HCT116 (cell line): Measurements from ENCODE around the gene ORM1. TPM values are rescaled to one million over a fixed set of nuclear protein-coding genes. Genes with fewer than 3 reads are reported as not detected.

Experiments
- ATAC-seq: fragments of 200-7000 bp; cut with Tn5 transposase; 2 replicates; pipeline ENCODE4 v1.9.1; 2020; ENCODE audit warnings: mild to moderate bottlenecking, moderate library complexity
- BruUV-seq: library from RNA; stranded (reverse); fragments of 400-500 nt; replicated peaks from 2 replicates; lab custom pipeline; 2021; lab: Mats Ljungman, UMichigan
- CTCF ChIA-PET: fragments of 300-600 bp; sonication (Branson Sonifier 250); formaldehyde crosslinking; loops from one replicate; lab custom pipeline; 2021; ENCODE audit warnings: antibody characterized with exemption; lab: Charles Lee
- POLR2A ChIA-PET: fragments of 300-600, 350-600 bp; sonication (Branson Sonifier 250); formaldehyde crosslinking; loops from one replicate; lab custom pipeline; 2021; ENCODE audit warnings: antibody characterized with exemption; lab: Charles Lee
- RAD21 ChIA-PET, 2 experiments: fragments of 300-600 bp; sonication (Branson Sonifier 250); formaldehyde crosslinking; loops; one replicate each; lab custom pipeline; 2023; ENCODE audit warnings: low total read pairs in 2 of 2; ENCODE audit not compliant: uncharacterized antibody in 2 of 2, unreplicated experiment in 2 of 2, low non-redundant PET in 1 of 2; lab: Charles Lee
- DNase-seq: peaks from one replicate; pipeline ENCODE4 v3.0.0-alpha.2; 2010; ENCODE audit warnings: low read depth, low spot score
- H2AFZ ChIP-seq: fragments of 200-600 bp; shearing (Covaris generic), sonication (generic); 2 replicates; pipeline ENCODE4 v1.6.1; 2017; ENCODE audit warnings: low read depth, mixed run types, mixed read lengths, antibody characterized with exemption, low read length; ENCODE audit not compliant: poor library complexity, severe bottlenecking
- H3K27ac ChIP-seq: 2 replicates; pipeline ENCODE4 v1.5.1; 2012; ENCODE audit warnings: low read depth, low read length
- H3K27me3 ChIP-seq: fragments of 200-600 bp; sonication (generic); 2 replicates; pipeline ENCODE4 v1.6.1; 2016; ENCODE audit warnings: mixed run types, low read length, mixed read lengths; ENCODE audit not compliant: insufficient read depth
- H3K36me3 ChIP-seq, 2 experiments: fragments of 200-500 bp in 1 of 2; fragments of 200-600 bp in 1 of 2; sonication (Bioruptor generic) in 1 of 2; sonication (generic) in 1 of 2; 2 replicates each; pipeline versions ENCODE4 v1.5.1 to v1.6.1; 2014 to 2016; ENCODE audit warnings: low read length in 2 of 2, inconsistent platforms in 1 of 2, mixed read lengths in 1 of 2, mixed run types in 1 of 2; ENCODE audit not compliant: insufficient read depth in 2 of 2, control insufficient read depth in 1 of 2
- H3K4me1 ChIP-seq, 2 experiments: fragments of 200-600 bp in 1 of 2; sonication (generic) in 1 of 2; 2 replicates each; pipeline versions ENCODE4 v1.5.1 to v1.6.1; 2012 to 2017; ENCODE audit warnings: low read length in 2 of 2, inconsistent platforms in 1 of 2, mild to moderate bottlenecking in 1 of 2, mixed read lengths in 1 of 2, mixed run types in 1 of 2, moderate library complexity in 1 of 2; ENCODE audit not compliant: insufficient read depth in 2 of 2, control insufficient read depth in 1 of 2
- H3K4me2 ChIP-seq: fragments of 200-600 bp; sonication (generic); 2 replicates; pipeline ENCODE4 v1.6.1; 2017; ENCODE audit warnings: mixed run types, low read length, mixed read lengths
- H3K4me3 ChIP-seq, 2 experiments: fragments of 200-600 bp in 1 of 2; sonication (generic) in 1 of 2; replicated peaks in 1 of 2; 2 replicates each; pipeline ENCODE4 v1.5.1; 2011 to 2016; ENCODE audit warnings: low read length in 2 of 2, control low read depth in 1 of 2, low read depth in 1 of 2, mild to moderate bottlenecking in 1 of 2, mixed read lengths in 1 of 2, mixed run types in 1 of 2
- H3K79me2 ChIP-seq: fragments of 200-600 bp; sonication (generic); 2 replicates; pipeline ENCODE4 v1.6.1; 2017; ENCODE audit warnings: mild to moderate bottlenecking, mixed run types, low read length, moderate library complexity, mixed read lengths; ENCODE audit not compliant: insufficient read depth
- H3K9ac ChIP-seq: fragments of 200-600 bp; sonication (generic); 2 replicates; pipeline ENCODE4 v1.6.1; 2016; ENCODE audit warnings: low read length, mixed read lengths
- H3K9me2 ChIP-seq: fragments of 200-600 bp; sonication (generic), shearing (Covaris generic); 2 replicates; pipeline ENCODE4 v1.6.1; 2017; ENCODE audit warnings: mixed run types, mild to moderate bottlenecking, moderate library complexity; ENCODE audit not compliant: insufficient read depth
- H3K9me3 ChIP-seq, 2 experiments: fragments of 200-500 bp in 1 of 2; fragments of 200-600 bp in 1 of 2; sonication (Bioruptor generic) in 1 of 2; sonication (generic) in 1 of 2; 2 replicates each; pipeline ENCODE4 v1.6.1; 2014 to 2017; ENCODE audit warnings: low read length in 2 of 2, mixed read lengths in 2 of 2, inconsistent platforms in 1 of 2, low read depth in 1 of 2, mild to moderate bottlenecking in 1 of 2, mixed run types in 1 of 2, moderate library complexity in 1 of 2; ENCODE audit not compliant: control insufficient read depth in 1 of 2, insufficient read depth in 1 of 2
- H4K20me1 ChIP-seq: fragments of 200-600 bp; sonication (generic), shearing (Covaris generic); 2 replicates; pipeline ENCODE4 v1.6.1; 2017; ENCODE audit warnings: mixed run types, mild to moderate bottlenecking, moderate library complexity; ENCODE audit not compliant: insufficient read depth
- ATF3 ChIP-seq: IDR thresholded peaks from 2 replicates; pipeline ENCODE4 v1.6.1; 2012
- CBX3 ChIP-seq: IDR thresholded peaks from 2 replicates; pipeline ENCODE4 v1.6.1; 2012; ENCODE audit warnings: low read depth
- CTCF ChIP-seq, 3 experiments: fragments of 200-600 bp in 1 of 3; sonication (generic) in 1 of 3; IDR thresholded peaks in 2 of 3; conservative IDR thresholded peaks in 1 of 3; 2 replicates each; pipeline ENCODE4 v1.5.1; 2012 to 2017; ENCODE audit warnings: low read depth in 2 of 3, low read length in 2 of 3, antibody characterized with exemption in 1 of 3, borderline replicate concordance in 1 of 3, control low read depth in 1 of 3, mild to moderate bottlenecking in 1 of 3, mixed read lengths in 1 of 3, mixed run types in 1 of 3, moderate library complexity in 1 of 3; ENCODE audit not compliant: insufficient read depth in 1 of 3
- ELF1 ChIP-seq: IDR thresholded peaks from 2 replicates; pipeline ENCODE4 v1.6.1; 2012; ENCODE audit warnings: low read depth, borderline replicate concordance
- FOSL1 ChIP-seq: IDR thresholded peaks from 2 replicates; pipeline ENCODE4 v1.6.1; 2012; ENCODE audit warnings: low read depth
- JUND ChIP-seq: IDR thresholded peaks from 2 replicates; pipeline ENCODE4 v1.6.1; 2012
- RAD21 ChIP-seq: IDR thresholded peaks from 2 replicates; pipeline ENCODE4 v1.6.1; 2012; ENCODE audit warnings: low read depth, mild to moderate bottlenecking
- SIN3A ChIP-seq: IDR thresholded peaks from 2 replicates; pipeline ENCODE4 v1.6.1; 2012; ENCODE audit warnings: low read depth
- SP1 ChIP-seq: IDR thresholded peaks from 2 replicates; pipeline ENCODE4 v1.6.1; 2012; ENCODE audit warnings: low read depth
- SRF ChIP-seq: IDR thresholded peaks from 2 replicates; pipeline ENCODE4 v1.6.1; 2012; ENCODE audit warnings: low read depth
- YY1 ChIP-seq: IDR thresholded peaks from 2 replicates; pipeline ENCODE4 v1.6.1; 2011; ENCODE audit warnings: low read length, low read depth, moderate library complexity, mild to moderate bottlenecking; ENCODE audit not compliant: insufficient replicate concordance; ENCODE audit errors: extremely low read depth
- intact Hi-C: fragments of 100-400 bp; cut with micrococcal nuclease; formaldehyde crosslinking; loops from 2 replicates; pipeline ENCODE4 v1.10.0; 2022
- total RNA-seq: library from RNA; stranded (reverse); gene quantifications from one replicate; pipeline ENCODE4 v1.2.1, GENCODE V29; 2021; ENCODE audit not compliant: unreplicated experiment
- TF ChIP-seq, protein P1 (sequence below): IDR thresholded peaks from 2 replicates; pipeline ENCODE4 v1.6.1; 2012; ENCODE audit warnings: low read depth
- TF ChIP-seq, protein P2 (sequence below): IDR thresholded peaks from 2 replicates; pipeline ENCODE4 v1.6.1; 2011; ENCODE audit warnings: mild to moderate bottlenecking, low read length, moderate library complexity; ENCODE audit not compliant: insufficient replicate concordance; ENCODE audit errors: extremely low read depth

ORM1 gene
- total RNA-seq, 1 experiment from 2014 or later, result 5.6 TPM

GRCh38 chr9:114303571-114303970 is 19.3 kb upstream of the ORM1 start:
- Histone ChIP-seq H3K79me2 (no peaks in the 10 kb centered on the region), H4K20me1 (no peaks in the 10 kb centered on the region), H3K4me3 (no peak overlapping the region), H3K9me3 (no peaks in the 10 kb centered on the region), H3K9me2 (no peaks in the 10 kb centered on the region), H3K9ac (no peak overlapping the region), H3K27ac (no peak overlapping the region), H3K36me3 (no peaks in the 10 kb centered on the region), H3K27me3 (no peaks in the 10 kb centered on the region), H3K4me1 (peaks cover 0 to 3% of the 10 kb centered on the region in 2 experiments; a peak in 1 of 4 replicates), H2AFZ (no peak overlapping the region)
- ChIA-PET CTCF (interaction anchor here (1.4 kb wide), 1 partner anchor 221 kb away, joined by 5 read pairs; no protein-coding TSS in a partner anchor), POLR2A (no interaction called here), RAD21 (interaction anchor here in 1 of 2 experiments (1.0 kb wide), 1 partner anchor 196 kb away, joined by 3 read pairs; no protein-coding TSS in a partner anchor)
- no TSS peak for BruUV-seq
- DNase-seq (no peak), ATAC-seq (no peak)
- intact Hi-C loops, result no loop called here
- TF ChIP-seq YY1 (no peak), JUND (no peak), ELF1 (no peak), FOSL1 (no peak)
- TF ChIP-seq, all 23 proteins: peak for 0
- H3K4me2 ChIP-seq, result no peak overlapping the region

DNA sequence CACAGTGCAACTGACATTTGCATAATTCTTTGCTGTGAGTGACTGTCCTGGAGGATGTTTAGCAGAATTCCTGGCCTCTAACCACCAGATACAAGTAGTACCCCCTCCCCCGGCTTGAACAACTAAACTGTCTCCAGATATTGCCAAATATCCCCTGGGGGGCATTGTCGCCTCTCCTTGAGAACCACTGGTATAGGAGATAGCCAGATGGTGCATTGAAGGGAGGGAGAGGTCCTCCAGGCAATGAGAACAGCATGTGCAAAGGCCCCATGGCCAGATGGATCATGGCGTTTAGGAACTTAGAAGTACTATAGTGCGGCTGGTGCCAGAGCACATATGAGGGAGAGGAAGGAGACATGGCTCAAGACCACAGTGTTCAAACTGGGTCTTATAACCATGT is 18.9 kb upstream of the ORM1 start:
- Histone ChIP-seq H3K4me2 (no peak overlapping the region), H3K9me3 (no peaks in the 10 kb centered on the region), H3K9ac (no peak overlapping the region), H4K20me1 (no peaks in the 10 kb centered on the region), H3K4me3 (no peak overlapping the region), H3K4me1 (peaks cover 0 to 3% of the 10 kb centered on the region in 2 experiments; a peak in 1 of 4 replicates), H3K79me2 (no peaks in the 10 kb centered on the region), H2AFZ (no peak overlapping the region), H3K27me3 (no peaks in the 10 kb centered on the region), H3K9me2 (no peaks in the 10 kb centered on the region), H3K36me3 (no peaks in the 10 kb centered on the region), H3K27ac (no peak overlapping the region)
- intact Hi-C loops, result no loop called here
- CTCF ChIA-PET, result interaction anchor here (0.9 to 1.2 kb wide), 2 partner anchors 9 to 220 kb away, joined by 3 read pairs; no protein-coding TSS in a partner anchor
- no peak for ATAC-seq
- RAD21 ChIA-PET, result interaction anchor here in 1 of 2 experiments (1.0 kb wide), 1 partner anchor 196 kb away, joined by 3 read pairs; no protein-coding TSS in a partner anchor
- BruUV-seq, result no TSS peak
- POLR2A ChIA-PET, result no interaction called here
- no peak for DNase-seq
- no peak for TF ChIP-seq ATF3
- TF ChIP-seq, protein P1, sequence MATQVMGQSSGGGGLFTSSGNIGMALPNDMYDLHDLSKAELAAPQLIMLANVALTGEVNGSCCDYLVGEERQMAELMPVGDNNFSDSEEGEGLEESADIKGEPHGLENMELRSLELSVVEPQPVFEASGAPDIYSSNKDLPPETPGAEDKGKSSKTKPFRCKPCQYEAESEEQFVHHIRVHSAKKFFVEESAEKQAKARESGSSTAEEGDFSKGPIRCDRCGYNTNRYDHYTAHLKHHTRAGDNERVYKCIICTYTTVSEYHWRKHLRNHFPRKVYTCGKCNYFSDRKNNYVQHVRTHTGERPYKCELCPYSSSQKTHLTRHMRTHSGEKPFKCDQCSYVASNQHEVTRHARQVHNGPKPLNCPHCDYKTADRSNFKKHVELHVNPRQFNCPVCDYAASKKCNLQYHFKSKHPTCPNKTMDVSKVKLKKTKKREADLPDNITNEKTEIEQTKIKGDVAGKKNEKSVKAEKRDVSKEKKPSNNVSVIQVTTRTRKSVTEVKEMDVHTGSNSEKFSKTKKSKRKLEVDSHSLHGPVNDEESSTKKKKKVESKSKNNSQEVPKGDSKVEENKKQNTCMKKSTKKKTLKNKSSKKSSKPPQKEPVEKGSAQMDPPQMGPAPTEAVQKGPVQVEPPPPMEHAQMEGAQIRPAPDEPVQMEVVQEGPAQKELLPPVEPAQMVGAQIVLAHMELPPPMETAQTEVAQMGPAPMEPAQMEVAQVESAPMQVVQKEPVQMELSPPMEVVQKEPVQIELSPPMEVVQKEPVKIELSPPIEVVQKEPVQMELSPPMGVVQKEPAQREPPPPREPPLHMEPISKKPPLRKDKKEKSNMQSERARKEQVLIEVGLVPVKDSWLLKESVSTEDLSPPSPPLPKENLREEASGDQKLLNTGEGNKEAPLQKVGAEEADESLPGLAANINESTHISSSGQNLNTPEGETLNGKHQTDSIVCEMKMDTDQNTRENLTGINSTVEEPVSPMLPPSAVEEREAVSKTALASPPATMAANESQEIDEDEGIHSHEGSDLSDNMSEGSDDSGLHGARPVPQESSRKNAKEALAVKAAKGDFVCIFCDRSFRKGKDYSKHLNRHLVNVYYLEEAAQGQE, result no peak
- no peak for TF ChIP-seq SP1
- TF ChIP-seq, protein P2, sequence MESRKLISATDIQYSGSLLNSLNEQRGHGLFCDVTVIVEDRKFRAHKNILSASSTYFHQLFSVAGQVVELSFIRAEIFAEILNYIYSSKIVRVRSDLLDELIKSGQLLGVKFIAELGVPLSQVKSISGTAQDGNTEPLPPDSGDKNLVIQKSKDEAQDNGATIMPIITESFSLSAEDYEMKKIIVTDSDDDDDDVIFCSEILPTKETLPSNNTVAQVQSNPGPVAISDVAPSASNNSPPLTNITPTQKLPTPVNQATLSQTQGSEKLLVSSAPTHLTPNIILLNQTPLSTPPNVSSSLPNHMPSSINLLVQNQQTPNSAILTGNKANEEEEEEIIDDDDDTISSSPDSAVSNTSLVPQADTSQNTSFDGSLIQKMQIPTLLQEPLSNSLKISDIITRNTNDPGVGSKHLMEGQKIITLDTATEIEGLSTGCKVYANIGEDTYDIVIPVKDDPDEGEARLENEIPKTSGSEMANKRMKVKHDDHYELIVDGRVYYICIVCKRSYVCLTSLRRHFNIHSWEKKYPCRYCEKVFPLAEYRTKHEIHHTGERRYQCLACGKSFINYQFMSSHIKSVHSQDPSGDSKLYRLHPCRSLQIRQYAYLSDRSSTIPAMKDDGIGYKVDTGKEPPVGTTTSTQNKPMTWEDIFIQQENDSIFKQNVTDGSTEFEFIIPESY, result no peak
- TF ChIP-seq CTCF (IDR thresholded peaks at IDR 0.05 in 2 of 3, conservative IDR thresholded peaks at IDR 0.05 in 1 of 3; ENCODE audit: borderline replicate concordance in 1 of 3, insufficient read depth in 1 of 3, low read depth in 2 of 3, low read length in 2 of 3), result no peak
- no peak for TF ChIP-seq SRF
- TF ChIP-seq CBX3, result no peak
- TF ChIP-seq RAD21, result no peak
- TF ChIP-seq SIN3A, result no peak
